Astrocyte of the hippocampus (primary cell): ENCODE measurements around the gene PODXL.

ENCODE experiments used
- DNase-seq: peaks from one replicate; pipeline ENCODE4 v3.0.0; 2011; ENCODE audit warnings: low read depth, low spot score

Gene PODXL

DNA sequence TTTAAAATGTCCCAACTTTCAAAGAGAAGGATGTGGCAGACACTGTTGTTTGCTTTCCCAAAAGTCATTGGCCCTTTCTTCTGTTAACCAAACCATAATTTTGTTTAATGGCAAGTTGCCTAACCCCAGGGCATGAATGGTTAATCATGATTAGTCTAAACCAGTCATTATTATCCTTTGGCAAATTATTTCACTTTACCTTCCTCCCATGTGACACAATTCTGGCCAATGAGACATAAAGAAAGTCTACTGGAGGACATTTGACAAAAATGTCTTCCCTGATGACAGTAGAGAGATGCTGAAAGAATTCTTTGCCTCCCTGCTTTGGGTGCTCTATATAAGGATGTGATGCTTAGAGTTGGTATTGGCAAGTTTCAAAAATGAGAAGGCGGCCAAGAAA is 101.9 kb downstream of the PODXL start:
- no peak for DNase-seq
